Neuronal stem cell (in vitro differentiated cells): Measurements from ENCODE around the gene PSMD12.
"Not testable (repeated sequence)": the region's sequence is repeated elsewhere in the genome, so short reads cannot be mapped to it uniquely, and the experiment has no call there.

ENCODE experiments used
- DNase-seq: peaks from one replicate; pipeline ENCODE4 v3.0.0-alpha.2; 2013; ENCODE audit warnings: low spot score
- H2AFZ ChIP-seq: one replicate; pipeline ENCODE4 v1.6.1; 2013; ENCODE audit warnings: mild to moderate bottlenecking, low read length, inconsistent platforms
- H2AK5ac ChIP-seq: 2 replicates; pipeline ENCODE4 v1.6.1; 2013; ENCODE audit warnings: low read depth, mild to moderate bottlenecking, inconsistent platforms, low read length, moderate library complexity, mixed read lengths
- H2BK120ac ChIP-seq: 2 replicates; pipeline ENCODE4 v1.6.1; 2013; ENCODE audit warnings: low read depth, mild to moderate bottlenecking, inconsistent platforms, low read length, moderate library complexity, mixed read lengths
- H2BK12ac ChIP-seq: one replicate; pipeline ENCODE4 v1.6.1; 2013; ENCODE audit warnings: low read length, inconsistent platforms
- H2BK15ac ChIP-seq: 2 replicates; pipeline ENCODE4 v1.6.1; 2013; ENCODE audit warnings: mild to moderate bottlenecking, low read length, inconsistent platforms, mixed read lengths
- H2BK5ac ChIP-seq: one replicate; pipeline ENCODE4 v1.6.1; 2013; ENCODE audit warnings: inconsistent platforms, mild to moderate bottlenecking, low read length, moderate library complexity
- H3K14ac ChIP-seq: one replicate; pipeline ENCODE4 v1.6.1; 2013; ENCODE audit warnings: low read length, inconsistent platforms
- H3K18ac ChIP-seq: 2 replicates; pipeline ENCODE4 v1.6.1; 2013; ENCODE audit warnings: low read length, inconsistent platforms
- H3K23ac ChIP-seq: 2 replicates; pipeline ENCODE4 v1.6.1; 2013; ENCODE audit warnings: low read depth, mild to moderate bottlenecking, mixed read lengths, low read length, inconsistent platforms; ENCODE audit not compliant: poor library complexity
- H3K27ac ChIP-seq: replicated peaks from 3 replicates; pipeline ENCODE4 v1.5.1; 2013; ENCODE audit warnings: low read length, inconsistent platforms
- H3K27me3 ChIP-seq, 3 experiments: 2 replicates each; pipeline ENCODE4 v1.6.1; 2013; ENCODE audit warnings: low read length in 3 of 3, mild to moderate bottlenecking in 2 of 3, inconsistent platforms in 1 of 3, low read depth in 1 of 3, mixed read lengths in 1 of 3, moderate library complexity in 1 of 3; ENCODE audit not compliant: control insufficient read depth in 3 of 3, insufficient read depth in 3 of 3
- H3K36me3 ChIP-seq, 2 donors: replicated peaks in 1 of 2; 2 replicates each; pipeline ENCODE4 v1.6.1; 2013; ENCODE audit warnings: low read length in 2 of 2; ENCODE audit not compliant: control insufficient read depth in 2 of 2, insufficient read depth in 2 of 2
- H3K4ac ChIP-seq: 2 replicates; pipeline ENCODE4 v1.6.1; 2013; ENCODE audit warnings: inconsistent platforms, mild to moderate bottlenecking, low read length, moderate library complexity
- H3K4me1 ChIP-seq, 2 donors: 1 replicate in 1 of 2; 2 replicates in 1 of 2; pipeline ENCODE4 v1.6.1; 2013; ENCODE audit warnings: low read length in 2 of 2, low read depth in 1 of 2; ENCODE audit not compliant: control insufficient read depth in 2 of 2, insufficient read depth in 1 of 2
- H3K4me2 ChIP-seq: one replicate; pipeline ENCODE4 v1.6.1; 2013; ENCODE audit warnings: mild to moderate bottlenecking, low read length, inconsistent platforms; ENCODE audit not compliant: insufficient read depth, poor library complexity, severe bottlenecking
- H3K4me3 ChIP-seq, 2 donors: 2 replicates each; pipeline ENCODE4 v1.5.1; 2013; ENCODE audit warnings: low read length in 2 of 2, mild to moderate bottlenecking in 2 of 2, inconsistent platforms in 1 of 2, moderate library complexity in 1 of 2
- H3K79me1 ChIP-seq: one replicate; pipeline ENCODE4 v1.6.1; 2013; ENCODE audit warnings: low read depth, mild to moderate bottlenecking, inconsistent platforms, low read length, moderate library complexity
- H3K9ac ChIP-seq: one replicate; pipeline ENCODE4 v1.6.1; 2013; ENCODE audit warnings: mild to moderate bottlenecking, low read depth, low read length, inconsistent platforms; ENCODE audit not compliant: poor library complexity
- H3K9me3 ChIP-seq, 2 donors: replicated peaks in 1 of 2; 2 replicates each; pipeline versions ENCODE3 to v1.6.1; 2013; ENCODE audit warnings: low read length in 2 of 2, mild to moderate bottlenecking in 2 of 2, inconsistent platforms in 1 of 2, low read depth in 1 of 2, mixed read lengths in 1 of 2, moderate library complexity in 1 of 2; ENCODE audit not compliant: control insufficient read depth in 2 of 2, insufficient read depth in 1 of 2
- H4K8ac ChIP-seq: one replicate; pipeline ENCODE4 v1.6.1; 2013; ENCODE audit warnings: low read depth, mild to moderate bottlenecking, inconsistent platforms, low read length, moderate library complexity
- H4K91ac ChIP-seq: one replicate; pipeline ENCODE4 v1.6.1; 2013; ENCODE audit warnings: low read length, low read depth, mild to moderate bottlenecking, inconsistent platforms; ENCODE audit not compliant: poor library complexity
- WGBS, 2 donors: extraction: QIAGEN DNeasy Blood & Tissue Kit; methylation state at CpG; one replicate each; pipeline ENCODE4 v1.1.7; 2013; ENCODE audit warnings: missing lambda C conversion rate in 2 of 2, mixed read lengths in 1 of 2; ENCODE audit not compliant: insufficient read length in 2 of 2, insufficient replicate concordance in 1 of 2; ENCODE audit errors: extremely low coverage in 2 of 2; 5-methylcytosine and 5-hydroxymethylcytosine counted together

The PSMD12 gene

DNA sequence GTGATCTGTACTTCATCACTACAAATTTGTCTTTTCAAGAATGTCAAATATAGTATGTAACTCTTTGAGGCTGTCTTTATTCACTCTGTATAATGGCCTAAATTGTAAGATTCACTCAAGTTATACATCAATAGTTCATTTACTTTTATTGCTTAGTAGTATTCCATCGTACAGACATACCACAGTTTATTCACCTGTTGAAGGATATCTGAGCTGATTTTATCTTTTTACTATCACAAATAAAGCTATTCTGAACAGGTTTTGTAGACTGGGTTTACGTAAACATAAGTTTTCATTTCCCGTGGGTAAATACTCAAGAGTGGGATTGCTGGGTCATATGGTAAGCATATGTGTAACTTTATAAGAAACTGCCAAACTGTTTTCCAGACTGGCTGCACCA lies 18.6 kb downstream of the PSMD12 start:
- H3K4me3 ChIP-seq: no peak overlapping the region

GRCh38 chr17:67343237-67343636 lies 23.1 kb downstream of the PSMD12 start:
- H2BK15ac ChIP-seq: no peak overlapping the region
- H3K4ac ChIP-seq: no peak overlapping the region
- H3K18ac ChIP-seq: no peak overlapping the region
- no peak overlapping the region for H2BK12ac ChIP-seq
- no peak overlapping the region for H3K4me2 ChIP-seq
- no peak overlapping the region for H2AFZ ChIP-seq
- no peak overlapping the region for H2BK5ac ChIP-seq
- H3K9ac ChIP-seq: no peak overlapping the region
- no peak overlapping the region for H3K27ac ChIP-seq
- no peaks in the 10 kb centered on the region for H3K4me1 ChIP-seq
- H4K8ac ChIP-seq: no peak overlapping the region
- no peaks in the 10 kb centered on the region for H3K79me1 ChIP-seq
- no peak overlapping the region for H4K91ac ChIP-seq
- H2BK120ac ChIP-seq: no peak overlapping the region
- no peak overlapping the region for H3K23ac ChIP-seq
- H3K36me3 ChIP-seq: peaks cover 13 to 89% of the 10 kb centered on the region in 2 donors
- H3K27me3 ChIP-seq: no peaks in the 10 kb centered on the region
- H3K14ac ChIP-seq: no peak overlapping the region
- H2AK5ac ChIP-seq: no peak overlapping the region
- H3K9me3 ChIP-seq: peaks cover 0 to 7% of the 10 kb centered on the region in 2 donors
- WGBS, 2 donors: 100% methylated on average over 2 of the region's 5 CpGs
- DNase-seq: no peak
- H3K4me3 ChIP-seq: no peak overlapping the region

More for the DNA sequence above, 18.6 kb downstream of the PSMD12 start:
- no peak overlapping the region for H2AFZ ChIP-seq
- no peaks in the 10 kb centered on the region for H3K4me1 ChIP-seq
- H3K18ac ChIP-seq: no peak overlapping the region
- H3K36me3 ChIP-seq: peaks cover 20 to 94% of the 10 kb centered on the region in 2 donors
- no peak overlapping the region for H3K9ac ChIP-seq
- H2BK120ac ChIP-seq: no peak overlapping the region
- no CpG with 5 or more reads among the region's 3 CpGs for WGBS, 2 donors
- H2BK15ac ChIP-seq: no peak overlapping the region
- H2BK12ac ChIP-seq: no peak overlapping the region
- no peak overlapping the region for H4K8ac ChIP-seq
- H3K4ac ChIP-seq: no peak overlapping the region
- H3K9me3 ChIP-seq: peaks cover 0 to 17% of the 10 kb centered on the region in 2 donors
- H3K27me3 ChIP-seq: no peaks in the 10 kb centered on the region
- H2AK5ac ChIP-seq: no peak overlapping the region
- no peak overlapping the region for H3K14ac ChIP-seq
- DNase-seq: no peak
- H3K27ac ChIP-seq: no peak overlapping the region
- no peak overlapping the region for H2BK5ac ChIP-seq
- no peak overlapping the region for H3K4me2 ChIP-seq
- H4K91ac ChIP-seq: no peak overlapping the region
- H3K79me1 ChIP-seq: no peaks in the 10 kb centered on the region
- H3K23ac ChIP-seq: no peak overlapping the region

- H3K4ac ChIP-seq, H2BK120ac ChIP-seq, H3K4me1 ChIP-seq: not testable (repeated sequence)
Observed at GRCh38 chr17:67338353-67338752, 28.0 kb downstream of the PSMD12 start.

GRCh38 chr17:67336859-67337258 lies 29.5 kb downstream of the PSMD12 start:
- Histone ChIP-seq H4K91ac (no peak overlapping the region), H3K4me1 (no peaks in the 10 kb centered on the region), H3K18ac (no peak overlapping the region), H2AFZ (no peak overlapping the region), H2BK5ac (no peak overlapping the region), H2BK120ac (no peak overlapping the region), H2BK12ac (no peak overlapping the region), H3K14ac (no peak overlapping the region), H3K36me3 (peaks cover 4 to 35% of the 10 kb centered on the region in 2 donors), H2AK5ac (no peak overlapping the region), H3K4me2 (no peak overlapping the region), H3K27me3 (peaks cover 0 to 6% (median 0%) of the 10 kb centered on the region in 3 experiments), H3K9me3 (no peaks in the 10 kb centered on the region), H3K4me3 (no peak overlapping the region), H4K8ac (no peak overlapping the region), H3K23ac (no peak overlapping the region), H3K4ac (no peak overlapping the region), H3K79me1 (no peaks in the 10 kb centered on the region), H2BK15ac (no peak overlapping the region), H3K27ac (no peak overlapping the region), H3K9ac (no peak overlapping the region)
- DNase-seq: no peak
- WGBS, 2 donors: no CpG with 5 or more reads among the region's 12 CpGs

More at GRCh38 chr17:67338353-67338752, 28.0 kb downstream of the PSMD12 start:
- not testable (repeated sequence) for H3K27me3 ChIP-seq, H3K79me1 ChIP-seq, H3K27ac ChIP-seq, H4K91ac ChIP-seq, H4K8ac ChIP-seq, H3K23ac ChIP-seq, H2AK5ac ChIP-seq, H2BK12ac ChIP-seq, H2BK15ac ChIP-seq, H3K9me3 ChIP-seq, H3K4me2 ChIP-seq, H3K4me3 ChIP-seq, H2AFZ ChIP-seq, DNase-seq, H3K9ac ChIP-seq, H3K18ac ChIP-seq, H2BK5ac ChIP-seq, H3K14ac ChIP-seq
- no CpG with 5 or more reads among the region's 7 CpGs for WGBS, 2 donors
- H3K36me3 ChIP-seq: peaks cover 5 to 49% of the 10 kb centered on the region in 2 donors
